ENCODE data around the gene NTM. TPM values are rescaled to one million over a fixed set of nuclear protein-coding genes. Genes with fewer than 3 reads are reported as not detected.

NTM gene
- total RNA-seq, 1 donor from 2014 or later, result 4.3 TPM

GRCh38 chr11:131924457-131925201, 554.2 kb downstream of the NTM start:
- H3K4me1 Mint-ChIP-seq (ENCODE audit: low read depth), result peaks cover 23% of the 10 kb centered on the region
- no peak for TF ChIP-seq CTCF (IDR thresholded peaks at IDR 0.05; ENCODE audit: unreplicated experiment)
- H3K4me3 Mint-ChIP-seq (ENCODE audit: low read depth), result no peak overlapping the region
- no peaks in the 10 kb centered on the region for H3K36me3 Mint-ChIP-seq (ENCODE audit: insufficient read depth)
- H3K9me3 Mint-ChIP-seq (ENCODE audit: low read depth), result no peaks in the 10 kb centered on the region
- H3K27me3 Mint-ChIP-seq, result peaks cover 6% of the 10 kb centered on the region
- DNase-seq (ENCODE audit: low spot score, unreplicated experiment), result no peak
- no peak overlapping the region for H3K27ac Mint-ChIP-seq

- H3K9me3 Mint-ChIP-seq (ENCODE audit: low read depth), result no peaks in the 10 kb centered on the region
- no peak overlapping the region for H3K4me3 Mint-ChIP-seq (ENCODE audit: low read depth)
- H3K27ac Mint-ChIP-seq, result no peak overlapping the region
- TF ChIP-seq CTCF (IDR thresholded peaks at IDR 0.05; ENCODE audit: unreplicated experiment), result no peak
- H3K36me3 Mint-ChIP-seq (ENCODE audit: insufficient read depth), result no peaks in the 10 kb centered on the region
- H3K4me1 Mint-ChIP-seq (ENCODE audit: low read depth), result peaks cover 23% of the 10 kb centered on the region
- peaks cover 6% of the 10 kb centered on the region for H3K27me3 Mint-ChIP-seq
- no peak for DNase-seq (ENCODE audit: low spot score, unreplicated experiment)
Measured at GRCh38 chr11:131925829-131926228, 555.4 kb downstream of the NTM start.

- DNase-seq (ENCODE audit: low spot score, unreplicated experiment), result no peak
- TF ChIP-seq CTCF (IDR thresholded peaks at IDR 0.05; ENCODE audit: unreplicated experiment), result no peak
- H3K4me3 Mint-ChIP-seq (ENCODE audit: low read depth), result no peak overlapping the region
- no peaks in the 10 kb centered on the region for H3K36me3 Mint-ChIP-seq (ENCODE audit: insufficient read depth)
- no peak overlapping the region for H3K27ac Mint-ChIP-seq
- no peaks in the 10 kb centered on the region for H3K9me3 Mint-ChIP-seq (ENCODE audit: low read depth)
- H3K4me1 Mint-ChIP-seq (ENCODE audit: low read depth), result peaks cover 18% of the 10 kb centered on the region
- peaks cover 3% of the 10 kb centered on the region for H3K27me3 Mint-ChIP-seq
Measured at GRCh38 chr11:131928992-131929391, 558.6 kb downstream of the NTM start.

- Mint-ChIP-seq H3K4me3 (ENCODE audit: low read depth) (no peak overlapping the region), H3K36me3 (ENCODE audit: insufficient read depth) (no peaks in the 10 kb centered on the region), H3K4me1 (ENCODE audit: low read depth) (peaks cover 2% of the 10 kb centered on the region), H3K27ac (no peak overlapping the region), H3K9me3 (ENCODE audit: low read depth) (no peaks in the 10 kb centered on the region), H3K27me3 (peaks cover 9% of the 10 kb centered on the region)
- TF ChIP-seq CTCF (IDR thresholded peaks at IDR 0.05; ENCODE audit: unreplicated experiment), result no peak
- DNase-seq (ENCODE audit: low spot score, unreplicated experiment), result no peak
Measured at GRCh38 chr11:131932584-131933325, 562.3 kb downstream of the NTM start.

GRCh38 chr11:131934006-131934405, 563.6 kb downstream of the NTM start:
- Mint-ChIP-seq H3K27ac (no peak overlapping the region), H3K4me1 (ENCODE audit: low read depth) (peaks cover 2% of the 10 kb centered on the region), H3K36me3 (ENCODE audit: insufficient read depth) (no peaks in the 10 kb centered on the region), H3K27me3 (peaks cover 19% of the 10 kb centered on the region), H3K9me3 (ENCODE audit: low read depth) (no peaks in the 10 kb centered on the region), H3K4me3 (ENCODE audit: low read depth) (no peak overlapping the region)
- no peak for TF ChIP-seq CTCF (IDR thresholded peaks at IDR 0.05; ENCODE audit: unreplicated experiment)
- no peak for DNase-seq (ENCODE audit: low spot score, unreplicated experiment)
